DOHH2 (cell line): ENCODE data around the gene DCLK1.

Experiments used
- H3F3A ChIP-seq: fragments of 200-600 bp; sonication (generic), shearing (Covaris generic); 2 replicates; pipeline ENCODE4 v1.6.0; 2016; ENCODE audit warnings: antibody characterized with exemption, mild to moderate bottlenecking; ENCODE audit not compliant: control insufficient read depth, insufficient read depth
- H3K27ac ChIP-seq: fragments of 200-600 bp; sonication (generic); 2 replicates; pipeline ENCODE4 v1.5.1; 2014; ENCODE audit warnings: low read depth, mild to moderate bottlenecking, low read length, moderate library complexity
- H3K27me3 ChIP-seq: fragments of 200-600 bp; sonication (generic); 2 replicates; pipeline ENCODE4 v1.6.1; 2014; ENCODE audit warnings: mild to moderate bottlenecking, low read length, mixed read lengths; ENCODE audit not compliant: control insufficient read depth
- H3K36me3 ChIP-seq: fragments of 200-600 bp; sonication (generic); 2 replicates; pipeline ENCODE4 v1.6.1; 2014; ENCODE audit warnings: mild to moderate bottlenecking, low read length, moderate library complexity, mixed read lengths; ENCODE audit not compliant: control insufficient read depth
- H3K4me1 ChIP-seq: fragments of 200-600 bp; sonication (generic); 2 replicates; pipeline ENCODE4 v1.6.1; 2014; ENCODE audit warnings: mild to moderate bottlenecking, low read length, mixed read lengths; ENCODE audit not compliant: control insufficient read depth
- H3K4me2 ChIP-seq: fragments of 200-600 bp; sonication (generic); 2 replicates; pipeline ENCODE4 v1.6.0; 2014; ENCODE audit warnings: mild to moderate bottlenecking, low read length, moderate library complexity
- H3K4me3 ChIP-seq: fragments of 200-600 bp; sonication (generic); 2 replicates; pipeline ENCODE4 v1.5.1; 2014; ENCODE audit warnings: mild to moderate bottlenecking, low read length, mixed read lengths
- H3K79me2 ChIP-seq: fragments of 200-600 bp; sonication (generic); 2 replicates; pipeline ENCODE4 v1.6.1; 2014; ENCODE audit warnings: mild to moderate bottlenecking, low read length, mixed read lengths; ENCODE audit not compliant: control insufficient read depth
- H3K9me2 ChIP-seq: fragments of 200-600 bp; sonication (generic); replicated peaks from 2 replicates; pipeline ENCODE4 v1.6.1; 2014; ENCODE audit warnings: mild to moderate bottlenecking, low read length, mixed read lengths; ENCODE audit not compliant: control insufficient read depth
- H3K9me3 ChIP-seq: fragments of 200-600 bp; sonication (generic); 2 replicates; pipeline ENCODE4 v1.6.1; 2014; ENCODE audit warnings: antibody characterized with exemption, low read length, mixed read lengths; ENCODE audit not compliant: control insufficient read depth, insufficient read depth
- H4K20me1 ChIP-seq: fragments of 200-600 bp; sonication (generic); 2 replicates; pipeline ENCODE4 v1.6.0; 2014; ENCODE audit warnings: low read depth, mild to moderate bottlenecking, antibody characterized with exemption, low read length, moderate library complexity; ENCODE audit not compliant: control insufficient read depth, insufficient read depth
- EZH2phosphoT487 ChIP-seq: fragments of 200-600 bp; sonication (generic); IDR thresholded peaks from 2 replicates; pipeline ENCODE4 v1.6.1; 2017; ENCODE audit warnings: borderline replicate concordance, mild to moderate bottlenecking, antibody characterized with exemption, low read length, moderate library complexity, mixed read lengths
- TF ChIP-seq, protein P1 (sequence below): fragments of 200-600 bp; sonication (generic); IDR thresholded peaks from one replicate; pipeline ENCODE4 v1.5.1; 2014; ENCODE audit warnings: antibody characterized with exemption, mild to moderate bottlenecking, low read depth, low read length; ENCODE audit not compliant: poor library complexity, severe bottlenecking

The DCLK1 gene

DNA sequence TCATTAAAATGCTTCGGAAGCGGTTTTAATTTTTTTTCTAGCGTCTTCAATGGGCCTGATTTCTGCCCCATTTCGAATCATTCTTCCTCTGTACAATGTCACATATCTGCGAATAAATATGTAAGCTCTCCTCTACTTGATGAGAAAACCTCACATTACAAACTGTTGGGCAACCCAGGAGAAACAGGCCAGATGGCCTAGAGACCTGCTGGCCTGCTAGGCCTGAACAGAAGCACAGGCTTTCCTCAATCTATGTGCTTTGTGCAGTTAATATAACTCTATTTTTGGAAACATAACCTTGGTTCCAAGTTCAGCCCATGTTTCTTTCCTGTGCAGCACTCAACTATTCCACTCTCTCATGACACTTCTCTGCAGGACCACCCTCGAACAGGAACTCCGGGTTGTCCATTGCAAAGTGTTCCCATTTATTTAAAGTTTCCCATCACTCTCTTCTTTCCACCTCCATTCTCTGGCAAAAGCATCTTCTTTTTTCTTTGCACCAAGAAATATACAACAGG, 42.0 kb downstream of the DCLK1 start:
- Histone ChIP-seq H3K79me2 (no peaks in the 10 kb centered on the region), H3K9me3 (peaks cover 4% of the 10 kb centered on the region; the same call in 1 of the 2 replicates), H3K9me2 (no peaks in the 10 kb centered on the region), H3K27ac (no peak overlapping the region), H3K27me3 (no peaks in the 10 kb centered on the region), H3K4me3 (no peak overlapping the region), H4K20me1 (no peaks in the 10 kb centered on the region), H3K4me2 (no peak overlapping the region), H3K36me3 (no peaks in the 10 kb centered on the region), H3K4me1 (no peaks in the 10 kb centered on the region), H3F3A (no peaks in the 10 kb centered on the region)
- TF ChIP-seq, protein P1, sequence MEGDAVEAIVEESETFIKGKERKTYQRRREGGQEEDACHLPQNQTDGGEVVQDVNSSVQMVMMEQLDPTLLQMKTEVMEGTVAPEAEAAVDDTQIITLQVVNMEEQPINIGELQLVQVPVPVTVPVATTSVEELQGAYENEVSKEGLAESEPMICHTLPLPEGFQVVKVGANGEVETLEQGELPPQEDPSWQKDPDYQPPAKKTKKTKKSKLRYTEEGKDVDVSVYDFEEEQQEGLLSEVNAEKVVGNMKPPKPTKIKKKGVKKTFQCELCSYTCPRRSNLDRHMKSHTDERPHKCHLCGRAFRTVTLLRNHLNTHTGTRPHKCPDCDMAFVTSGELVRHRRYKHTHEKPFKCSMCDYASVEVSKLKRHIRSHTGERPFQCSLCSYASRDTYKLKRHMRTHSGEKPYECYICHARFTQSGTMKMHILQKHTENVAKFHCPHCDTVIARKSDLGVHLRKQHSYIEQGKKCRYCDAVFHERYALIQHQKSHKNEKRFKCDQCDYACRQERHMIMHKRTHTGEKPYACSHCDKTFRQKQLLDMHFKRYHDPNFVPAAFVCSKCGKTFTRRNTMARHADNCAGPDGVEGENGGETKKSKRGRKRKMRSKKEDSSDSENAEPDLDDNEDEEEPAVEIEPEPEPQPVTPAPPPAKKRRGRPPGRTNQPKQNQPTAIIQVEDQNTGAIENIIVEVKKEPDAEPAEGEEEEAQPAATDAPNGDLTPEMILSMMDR: no peak
- TF ChIP-seq EZH2phosphoT487: no peak

DNA sequence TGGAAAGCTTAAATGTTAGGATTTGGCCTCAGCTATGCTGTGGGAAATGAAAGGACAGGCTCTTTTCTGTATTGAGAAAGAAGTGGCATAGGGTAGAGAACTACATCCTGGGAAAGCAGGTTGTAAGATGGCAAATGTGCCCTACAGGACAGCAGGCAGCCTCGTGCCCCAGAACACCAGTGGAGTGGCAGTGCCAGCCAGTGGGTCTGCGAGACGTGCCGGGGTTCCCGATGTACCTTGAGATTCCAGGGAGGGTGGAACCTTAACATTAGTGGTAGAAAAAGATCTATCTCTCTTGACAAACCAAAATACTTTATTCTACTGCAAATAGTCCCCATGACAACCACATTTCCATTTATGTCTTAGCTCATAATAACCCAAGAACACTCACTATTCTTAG, 42.7 kb downstream of the DCLK1 start:
- no peak overlapping the region for H3K4me3 ChIP-seq
- no peaks in the 10 kb centered on the region for H3K9me2 ChIP-seq
- no peaks in the 10 kb centered on the region for H3K4me1 ChIP-seq
- H3K27ac ChIP-seq: no peak overlapping the region
- no peaks in the 10 kb centered on the region for H4K20me1 ChIP-seq
- no peak overlapping the region for H3K4me2 ChIP-seq
- no peaks in the 10 kb centered on the region for H3F3A ChIP-seq
- no peaks in the 10 kb centered on the region for H3K27me3 ChIP-seq
- H3K36me3 ChIP-seq: no peaks in the 10 kb centered on the region
- no peak for TF ChIP-seq EZH2phosphoT487
- TF ChIP-seq, protein P1: no peak
- H3K9me3 ChIP-seq: peaks cover 4% of the 10 kb centered on the region; the same call in 1 of the 2 replicates
- H3K79me2 ChIP-seq: no peaks in the 10 kb centered on the region

DNA sequence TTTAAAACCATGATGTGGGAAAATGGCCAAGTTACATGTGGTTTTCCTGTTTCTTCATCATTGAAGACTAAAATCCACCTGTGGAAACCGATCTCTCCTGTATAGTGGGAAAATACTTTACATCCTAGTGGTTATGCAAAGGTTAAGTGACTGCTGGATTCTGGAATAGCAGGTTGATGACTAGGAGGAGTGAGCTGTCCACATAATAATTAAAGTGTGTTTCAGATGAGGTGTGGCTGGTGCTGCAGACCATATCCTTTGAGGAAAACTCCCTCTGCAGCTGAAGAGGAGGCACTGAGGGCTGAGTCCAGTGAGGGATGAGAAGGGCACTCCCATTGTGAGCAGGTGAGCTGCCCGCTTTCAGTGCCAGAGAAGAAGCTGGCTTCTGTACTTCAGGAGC, 43.2 kb downstream of the DCLK1 start:
- Histone ChIP-seq H3K27me3 (no peaks in the 10 kb centered on the region), H3K9me3 (peaks cover 2% of the 10 kb centered on the region; the same call in 1 of the 2 replicates), H3K36me3 (no peaks in the 10 kb centered on the region), H3K4me1 (no peaks in the 10 kb centered on the region), H3K4me3 (no peak overlapping the region), H4K20me1 (no peaks in the 10 kb centered on the region), H3F3A (no peaks in the 10 kb centered on the region), H3K79me2 (no peaks in the 10 kb centered on the region), H3K4me2 (no peak overlapping the region), H3K9me2 (no peaks in the 10 kb centered on the region), H3K27ac (no peak overlapping the region)
- TF ChIP-seq, protein P1: no peak
- no peak for TF ChIP-seq EZH2phosphoT487
